Choroid plexus epithelial cell (primary cell): Measurements from ENCODE around the gene TTC7B.

Source experiments
- DNase-seq: peaks from one replicate; pipeline ENCODE4 v3.0.0-alpha.2; 2010; ENCODE audit warnings: low read depth
- H3K4me3 ChIP-seq: 2 replicates; pipeline ENCODE4 v1.5.1; 2011; ENCODE audit warnings: low read depth, mild to moderate bottlenecking, control low read depth, low read length, moderate library complexity
- CTCF ChIP-seq: conservative IDR thresholded peaks from 2 replicates; pipeline ENCODE4 v1.5.1; 2011; ENCODE audit warnings: low read depth, mild to moderate bottlenecking, control low read depth, inconsistent platforms, low read length, moderate library complexity

Gene TTC7B

GRCh38 chr14:90758028-90758889 lies 58.0 kb downstream of the TTC7B start:
- TF ChIP-seq CTCF, result peak; percentile 71
- peak overlapping the region; percentile 61 for H3K4me3 ChIP-seq
- peak; percentile 92 for DNase-seq

- peak; percentile 26 for DNase-seq
- H3K4me3 ChIP-seq, result no peak overlapping the region
- TF ChIP-seq CTCF, result no peak
These were observed 58.8 kb downstream of the TTC7B start for GRCh38 chr14:90757452-90757851.

GRCh38 chr14:90756755-90757345 lies 59.4 kb downstream of the TTC7B start:
- H3K4me3 ChIP-seq, result no peak overlapping the region
- DNase-seq, result no peak
- peak; percentile 13 for TF ChIP-seq CTCF

- H3K4me3 ChIP-seq, result no peak overlapping the region
- DNase-seq, result peak; percentile 5
- TF ChIP-seq CTCF, result no peak
These were observed 60.4 kb downstream of the TTC7B start for GRCh38 chr14:90755661-90756304.

GRCh38 chr14:90753456-90754005 lies 62.7 kb downstream of the TTC7B start:
- TF ChIP-seq CTCF, result no peak
- no peak for DNase-seq
- no peak overlapping the region for H3K4me3 ChIP-seq

- no peak for TF ChIP-seq CTCF
- H3K4me3 ChIP-seq, result no peak overlapping the region
These were observed 65.5 kb downstream of the TTC7B start for GRCh38 chr14:90750701-90751100.

More at GRCh38 chr14:90750701-90751100, 65.5 kb downstream of the TTC7B start:
- DNase-seq, result no peak
